ENCODE measurements around the gene SPZ1. TPM values are rescaled to one million over a fixed set of nuclear protein-coding genes. Genes with fewer than 3 reads are reported as not detected.
"Not testable (repeated sequence)": the region's sequence is repeated elsewhere in the genome, so short reads cannot be mapped to it uniquely, and the experiment has no call there.

Gene SPZ1
- total RNA-seq, 2 experiments from 2014 or later: not detected

- TF ChIP-seq, protein P1, sequence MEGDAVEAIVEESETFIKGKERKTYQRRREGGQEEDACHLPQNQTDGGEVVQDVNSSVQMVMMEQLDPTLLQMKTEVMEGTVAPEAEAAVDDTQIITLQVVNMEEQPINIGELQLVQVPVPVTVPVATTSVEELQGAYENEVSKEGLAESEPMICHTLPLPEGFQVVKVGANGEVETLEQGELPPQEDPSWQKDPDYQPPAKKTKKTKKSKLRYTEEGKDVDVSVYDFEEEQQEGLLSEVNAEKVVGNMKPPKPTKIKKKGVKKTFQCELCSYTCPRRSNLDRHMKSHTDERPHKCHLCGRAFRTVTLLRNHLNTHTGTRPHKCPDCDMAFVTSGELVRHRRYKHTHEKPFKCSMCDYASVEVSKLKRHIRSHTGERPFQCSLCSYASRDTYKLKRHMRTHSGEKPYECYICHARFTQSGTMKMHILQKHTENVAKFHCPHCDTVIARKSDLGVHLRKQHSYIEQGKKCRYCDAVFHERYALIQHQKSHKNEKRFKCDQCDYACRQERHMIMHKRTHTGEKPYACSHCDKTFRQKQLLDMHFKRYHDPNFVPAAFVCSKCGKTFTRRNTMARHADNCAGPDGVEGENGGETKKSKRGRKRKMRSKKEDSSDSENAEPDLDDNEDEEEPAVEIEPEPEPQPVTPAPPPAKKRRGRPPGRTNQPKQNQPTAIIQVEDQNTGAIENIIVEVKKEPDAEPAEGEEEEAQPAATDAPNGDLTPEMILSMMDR (IDR thresholded peaks at IDR 0.05): no peak
- Mint-ChIP-seq H3K27ac (no peak overlapping the region), H3K27me3 (no peaks in the 10 kb centered on the region), H3K9me3 (no peaks in the 10 kb centered on the region), H3K36me3 (ENCODE audit: low read depth) (no peaks in the 10 kb centered on the region), H3K4me3 (no peak overlapping the region), H3K4me1 (ENCODE audit: low read depth) (peaks cover 5% of the 10 kb centered on the region)
- intact Hi-C loops (cut with DNase I, micrococcal nuclease): loop anchor here (5.0 to 10.0 kb wide), 2 partner anchors 324 to 327 kb away; no protein-coding TSS in a partner anchor
- Histone ChIP-seq H3K9me3 (ENCODE audit: control insufficient read depth in 1 of 2, insufficient read depth in 1 of 2, low read length in 2 of 2) (no peaks in the 10 kb centered on the region), H3K4me1 (ENCODE audit: insufficient read depth, low read length) (no peaks in the 10 kb centered on the region), H3K27ac (ENCODE audit: low read depth in 1 of 2, low read length in 2 of 2) (no peak overlapping the region), H3K36me3 (ENCODE audit: insufficient read depth, low read length) (no peaks in the 10 kb centered on the region), H3K27me3 (ENCODE audit: control insufficient read depth in 1 of 2, insufficient read depth in 2 of 2, low read length in 2 of 2) (no peaks in the 10 kb centered on the region), H3K4me3 (ENCODE audit: low read length) (no peak overlapping the region)
- ChIA-PET POLR2A (no interaction called here), CTCF (no interaction called here)
- ATAC-seq (ENCODE audit: poor library complexity): no peak
- no peak for DNase-seq
These were observed 28.4 kb downstream of the SPZ1 start for GRCh38 chr5:80348171-80348570.

DNA sequence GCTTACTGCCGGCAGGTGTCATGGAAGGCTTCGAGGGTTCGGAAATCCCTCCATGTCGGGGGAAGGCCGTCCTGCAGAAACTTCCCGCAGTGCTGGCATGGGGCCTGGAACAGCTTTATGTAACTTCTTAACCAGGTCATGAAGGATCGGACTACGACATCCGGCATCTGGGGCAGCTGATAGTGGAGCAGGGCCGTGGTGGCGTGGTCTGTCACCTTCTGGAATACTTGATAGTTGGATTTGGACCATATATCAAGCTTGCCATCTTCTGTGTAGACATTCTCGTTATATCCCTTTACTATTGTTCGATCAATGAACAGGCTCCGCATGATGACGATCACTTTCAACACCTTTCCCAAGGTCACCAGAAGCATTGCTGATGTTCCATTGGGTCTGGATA lies 31.2 kb downstream of the SPZ1 start:
- H3K27ac ChIP-seq (ENCODE audit: low read depth in 1 of 2, low read length in 2 of 2); POLR2A ChIA-PET; DNase-seq; H3K36me3 Mint-ChIP-seq (ENCODE audit: low read depth); H3K27me3 ChIP-seq (ENCODE audit: control insufficient read depth in 1 of 2, insufficient read depth in 2 of 2, low read length in 2 of 2); H3K9me3 Mint-ChIP-seq; H3K9me3 ChIP-seq (ENCODE audit: control insufficient read depth in 1 of 2, insufficient read depth in 1 of 2, low read length in 2 of 2); H3K27ac Mint-ChIP-seq; H3K4me3 ChIP-seq (ENCODE audit: low read length); H3K4me3 Mint-ChIP-seq; CTCF ChIA-PET; ATAC-seq (ENCODE audit: poor library complexity); intact Hi-C loops (cut with DNase I, micrococcal nuclease); H3K4me1 ChIP-seq (ENCODE audit: insufficient read depth, low read length); H3K36me3 ChIP-seq (ENCODE audit: insufficient read depth, low read length); H3K27me3 Mint-ChIP-seq; H3K4me1 Mint-ChIP-seq (ENCODE audit: low read depth): not testable (repeated sequence)

DNA sequence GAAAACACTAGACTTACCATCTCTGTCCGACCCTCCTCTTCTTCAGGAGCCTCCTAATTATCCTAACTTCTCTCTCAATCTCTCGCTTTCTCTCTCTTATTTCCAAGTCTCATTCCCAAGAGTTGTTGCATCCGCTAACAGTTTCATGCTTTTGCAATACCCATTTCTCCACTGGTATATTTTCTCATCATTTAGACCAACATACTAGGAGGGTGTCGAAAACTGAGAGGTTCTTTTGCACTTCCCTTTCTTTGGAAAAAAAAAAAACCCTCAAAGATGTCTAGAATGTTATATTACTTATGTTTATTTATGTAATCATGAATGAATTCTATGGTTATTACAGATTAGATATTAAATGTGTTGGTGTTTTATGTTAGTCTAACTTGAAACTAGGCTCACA lies 35.9 kb downstream of the SPZ1 start:
- Mint-ChIP-seq H3K27me3 (no peaks in the 10 kb centered on the region), H3K4me3 (no peak overlapping the region), H3K36me3 (ENCODE audit: low read depth) (no peaks in the 10 kb centered on the region), H3K9me3 (no peaks in the 10 kb centered on the region), H3K4me1 (ENCODE audit: low read depth) (no peaks in the 10 kb centered on the region), H3K27ac (no peak overlapping the region)
- H3K9me3 ChIP-seq (ENCODE audit: control insufficient read depth in 1 of 2, insufficient read depth in 1 of 2, low read length in 2 of 2): no peaks in the 10 kb centered on the region
- ChIA-PET POLR2A (no interaction called here), CTCF (no interaction called here)
- H3K4me3 ChIP-seq (ENCODE audit: low read length): no peak overlapping the region
- intact Hi-C loops (cut with DNase I, micrococcal nuclease): no loop called here
- no peak for ATAC-seq (ENCODE audit: poor library complexity)
- H3K36me3 ChIP-seq (ENCODE audit: insufficient read depth, low read length): no peaks in the 10 kb centered on the region
- H3K27me3 ChIP-seq (ENCODE audit: control insufficient read depth in 1 of 2, insufficient read depth in 2 of 2, low read length in 2 of 2): no peaks in the 10 kb centered on the region
- no peak overlapping the region for H3K27ac ChIP-seq (ENCODE audit: low read depth in 1 of 2, low read length in 2 of 2)
- TF ChIP-seq, protein P1 (IDR thresholded peaks at IDR 0.05): no peak
- no peak for DNase-seq
- H3K4me1 ChIP-seq (ENCODE audit: insufficient read depth, low read length): no peaks in the 10 kb centered on the region

- POLR2A ChIA-PET: no interaction called here
- no peak overlapping the region for H3K27ac Mint-ChIP-seq
- DNase-seq: no peak
These were observed 37.9 kb downstream of the SPZ1 start for GRCh38 chr5:80357671-80358070.

More at GRCh38 chr5:80357671-80358070, 37.9 kb downstream of the SPZ1 start:
- Mint-ChIP-seq H3K27me3 (no peaks in the 10 kb centered on the region), H3K36me3 (ENCODE audit: low read depth) (no peaks in the 10 kb centered on the region), H3K4me3 (no peak overlapping the region), H3K9me3 (no peaks in the 10 kb centered on the region), H3K4me1 (ENCODE audit: low read depth) (no peaks in the 10 kb centered on the region)
- no peaks in the 10 kb centered on the region for H3K4me1 ChIP-seq (ENCODE audit: insufficient read depth, low read length)
- intact Hi-C loops (cut with DNase I, micrococcal nuclease): no loop called here
- CTCF ChIA-PET: no interaction called here
- no peak overlapping the region for H3K27ac ChIP-seq (ENCODE audit: low read depth in 1 of 2, low read length in 2 of 2)
- H3K36me3 ChIP-seq (ENCODE audit: insufficient read depth, low read length): no peaks in the 10 kb centered on the region
- TF ChIP-seq, protein P1 (IDR thresholded peaks at IDR 0.05): no peak
- H3K27me3 ChIP-seq (ENCODE audit: control insufficient read depth in 1 of 2, insufficient read depth in 2 of 2, low read length in 2 of 2): no peaks in the 10 kb centered on the region
- H3K4me3 ChIP-seq (ENCODE audit: low read length): no peak overlapping the region
- no peaks in the 10 kb centered on the region for H3K9me3 ChIP-seq (ENCODE audit: control insufficient read depth in 1 of 2, insufficient read depth in 1 of 2, low read length in 2 of 2)
- ATAC-seq (ENCODE audit: poor library complexity): no peak
